Fibroblast of villous mesenchyme (primary cell): Measurements from ENCODE around the gene G2E3. TPM values are rescaled to one million over a fixed set of nuclear protein-coding genes. Genes with fewer than 3 reads are reported as not detected.

Experiments used
- DNase-seq: peaks from one replicate; pipeline ENCODE4 v3.0.0-alpha.2; 2010; ENCODE audit warnings: low read depth
- H3K4me3 ChIP-seq: 2 replicates; pipeline ENCODE4 v1.5.1; 2011; ENCODE audit warnings: low read depth, mild to moderate bottlenecking, low read length
- total RNA-seq: library from RNA; depleted of rRNA; stranded (reverse); fragments of >200 nt; gene quantifications from 2 replicates; pipeline ENCODE4 v1.2.3, GENCODE V29; 2012
- TF ChIP-seq, protein P1 (sequence below): IDR thresholded peaks from 2 replicates; pipeline ENCODE4 v1.5.1; 2012; ENCODE audit warnings: low read depth, mild to moderate bottlenecking, low read length; ENCODE audit not compliant: insufficient read depth

G2E3 gene
- total RNA-seq, 1 donor: 38.4 TPM

DNA sequence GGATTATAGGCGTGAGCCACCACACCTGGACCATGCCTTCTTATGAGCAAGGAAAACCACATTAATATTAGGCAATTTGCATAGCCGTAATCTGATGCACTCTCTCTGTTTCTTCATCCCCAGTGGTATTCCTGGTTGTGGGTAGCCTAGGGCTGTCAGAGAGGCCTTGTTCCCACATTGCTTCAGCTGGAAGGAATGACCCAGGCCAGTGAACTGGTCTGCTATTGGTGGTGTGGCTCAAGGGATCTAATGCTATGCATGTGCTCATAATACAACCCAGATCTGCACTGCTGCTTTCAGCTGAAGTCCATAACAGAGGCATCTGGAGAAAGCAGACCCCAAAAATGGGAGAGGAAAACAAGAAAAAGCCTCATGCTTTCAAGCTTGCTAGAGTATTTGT lies 33.1 kb upstream of the G2E3 start:
- DNase-seq: peak; percentile 21
- TF ChIP-seq, protein P1, sequence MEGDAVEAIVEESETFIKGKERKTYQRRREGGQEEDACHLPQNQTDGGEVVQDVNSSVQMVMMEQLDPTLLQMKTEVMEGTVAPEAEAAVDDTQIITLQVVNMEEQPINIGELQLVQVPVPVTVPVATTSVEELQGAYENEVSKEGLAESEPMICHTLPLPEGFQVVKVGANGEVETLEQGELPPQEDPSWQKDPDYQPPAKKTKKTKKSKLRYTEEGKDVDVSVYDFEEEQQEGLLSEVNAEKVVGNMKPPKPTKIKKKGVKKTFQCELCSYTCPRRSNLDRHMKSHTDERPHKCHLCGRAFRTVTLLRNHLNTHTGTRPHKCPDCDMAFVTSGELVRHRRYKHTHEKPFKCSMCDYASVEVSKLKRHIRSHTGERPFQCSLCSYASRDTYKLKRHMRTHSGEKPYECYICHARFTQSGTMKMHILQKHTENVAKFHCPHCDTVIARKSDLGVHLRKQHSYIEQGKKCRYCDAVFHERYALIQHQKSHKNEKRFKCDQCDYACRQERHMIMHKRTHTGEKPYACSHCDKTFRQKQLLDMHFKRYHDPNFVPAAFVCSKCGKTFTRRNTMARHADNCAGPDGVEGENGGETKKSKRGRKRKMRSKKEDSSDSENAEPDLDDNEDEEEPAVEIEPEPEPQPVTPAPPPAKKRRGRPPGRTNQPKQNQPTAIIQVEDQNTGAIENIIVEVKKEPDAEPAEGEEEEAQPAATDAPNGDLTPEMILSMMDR: no peak
- H3K4me3 ChIP-seq: no peak overlapping the region

DNA sequence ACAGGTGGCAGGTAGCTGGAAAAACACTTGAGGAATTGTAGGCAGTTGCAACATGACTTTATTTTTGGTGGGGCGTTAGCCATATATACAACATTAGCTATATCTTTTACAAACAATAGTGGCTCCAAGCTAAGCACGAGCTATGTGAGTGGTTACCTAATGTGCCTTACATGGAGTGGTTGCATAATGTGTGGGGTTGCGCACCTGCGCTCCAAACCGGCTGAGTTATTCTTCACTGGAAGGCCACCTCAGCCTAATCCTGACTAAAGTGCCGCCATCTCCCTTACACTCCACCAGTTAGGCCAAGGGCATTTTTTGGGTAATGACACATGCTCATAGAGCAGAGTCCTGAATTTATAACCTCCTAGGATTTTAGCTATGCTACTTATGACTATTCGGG lies 31.8 kb upstream of the G2E3 start:
- no peak overlapping the region for H3K4me3 ChIP-seq
- TF ChIP-seq, protein P1: no peak
- DNase-seq: no peak

DNA sequence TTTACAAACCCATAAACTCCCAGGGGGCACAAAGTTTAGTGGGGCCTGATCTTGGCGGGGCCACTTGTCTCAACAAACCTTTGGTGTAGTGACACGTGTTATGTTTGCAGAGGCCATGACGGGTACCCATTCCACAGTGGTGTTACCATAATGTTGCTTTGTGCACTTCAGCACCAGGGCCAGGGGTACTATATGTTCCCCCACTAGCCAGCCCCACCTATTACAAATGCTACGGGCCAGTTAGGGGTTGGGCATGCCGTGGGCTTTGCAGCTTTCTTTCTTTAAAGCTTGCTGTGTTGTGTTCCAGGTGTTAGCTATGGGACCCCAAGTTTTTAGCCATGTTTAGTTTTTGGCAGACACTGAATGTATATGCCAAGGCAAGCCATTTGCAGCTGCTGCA lies 30.8 kb upstream of the G2E3 start:
- DNase-seq: no peak
- H3K4me3 ChIP-seq: no peak overlapping the region
- TF ChIP-seq, protein P1: no peak

DNA sequence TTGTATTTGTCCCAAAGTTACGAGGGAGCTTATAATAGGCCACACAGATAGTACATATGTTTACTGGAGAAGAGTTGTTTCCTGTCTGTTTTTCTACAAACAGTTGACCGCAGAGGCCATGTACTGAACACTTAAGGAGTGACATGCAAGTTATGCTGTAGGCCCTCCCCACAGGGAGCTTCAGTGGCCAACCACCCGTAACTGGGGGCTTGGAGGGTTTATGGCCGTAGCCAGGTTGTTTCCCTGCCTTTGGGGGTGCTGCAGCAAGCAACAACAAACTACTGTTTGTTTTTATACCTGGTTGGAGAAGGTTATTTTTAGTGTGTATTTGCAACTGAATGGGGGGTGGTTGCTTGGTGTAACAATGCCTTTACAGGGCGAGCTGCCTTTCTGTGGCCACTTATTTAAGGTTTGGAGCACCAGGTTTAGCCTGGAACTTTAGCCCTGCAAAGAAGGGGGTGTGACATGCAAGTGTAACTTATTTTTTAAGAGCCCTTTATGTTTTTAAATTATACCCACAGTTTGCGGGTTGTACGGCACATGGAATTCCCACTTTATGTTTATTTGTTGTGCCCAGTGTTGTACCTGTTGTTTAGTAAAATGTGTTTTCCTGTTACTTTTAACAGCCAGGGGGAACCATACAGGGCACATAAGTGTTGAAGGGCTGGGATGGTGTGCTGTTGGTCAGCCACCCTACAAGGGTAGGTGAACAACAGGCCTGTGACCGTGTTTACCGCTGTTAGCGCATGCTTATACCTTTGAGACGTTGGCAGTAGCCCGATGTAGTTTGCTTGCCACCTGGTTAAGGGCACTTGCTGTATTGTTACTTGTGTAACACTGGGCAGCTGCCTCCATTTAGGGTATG lies 29.9 kb upstream of the G2E3 start:
- TF ChIP-seq, protein P1: no peak
- no peak overlapping the region for H3K4me3 ChIP-seq
- DNase-seq: no peak

DNA sequence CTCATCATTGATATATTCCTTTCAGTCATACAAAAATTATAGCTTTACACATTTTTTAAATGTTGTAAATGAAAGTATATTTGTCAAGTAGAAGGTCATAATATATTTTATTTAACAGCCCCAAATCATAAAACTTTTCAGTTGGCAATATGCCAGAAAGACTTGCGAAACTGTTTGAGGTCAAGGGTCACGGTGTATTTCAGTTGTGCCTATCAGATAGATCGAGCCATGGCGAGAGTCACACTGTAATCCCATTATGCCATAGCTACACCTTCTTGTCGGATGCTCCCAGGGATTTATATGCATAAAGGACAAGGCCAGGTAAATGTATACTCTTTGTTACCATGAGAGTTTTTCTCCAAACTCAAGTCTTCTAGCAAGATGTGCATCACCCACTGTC lies 26.7 kb upstream of the G2E3 start:
- peak; percentile 10 for DNase-seq
- TF ChIP-seq, protein P1: no peak
- no peak overlapping the region for H3K4me3 ChIP-seq

DNA sequence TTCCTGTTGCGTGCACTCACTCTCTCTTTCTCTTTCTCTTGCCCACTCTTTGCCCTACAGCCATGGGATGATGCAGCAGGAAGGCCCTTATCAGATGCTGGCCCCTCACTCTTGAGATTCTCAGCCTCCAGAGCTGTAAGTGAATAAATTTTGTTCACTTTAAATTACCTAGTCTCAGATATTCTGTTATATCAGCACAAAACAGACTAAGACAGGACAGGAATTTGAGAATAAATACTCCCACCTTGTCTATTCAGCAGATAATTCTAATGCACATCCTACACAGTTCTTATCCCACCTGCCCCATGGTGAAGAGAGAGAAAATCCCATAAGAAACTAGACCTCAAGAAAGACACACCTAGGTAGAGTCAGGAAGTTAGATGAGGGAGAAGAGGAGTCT lies 25.8 kb upstream of the G2E3 start:
- TF ChIP-seq, protein P1: no peak
- no peak for DNase-seq

More for the DNA sequence above, 25.8 kb upstream of the G2E3 start:
- no peak overlapping the region for H3K4me3 ChIP-seq
